Stimulated activated CD8-positive, alpha-beta memory T cell treated with anti-CD3 and anti-CD28 coated beads, Interleukin-15, amount 100 ng/mL, for 24 hours (primary cell): ENCODE data around the gene CACYBP.
A peak's percentile ranks its signal among the peaks of the same experiment; 100 is the strongest.

Experiments
- DNase-seq: peaks from one replicate; pipeline ENCODE4 v3.0.0-alpha.2; 2020; ENCODE audit warnings: low read depth

CACYBP gene

DNA sequence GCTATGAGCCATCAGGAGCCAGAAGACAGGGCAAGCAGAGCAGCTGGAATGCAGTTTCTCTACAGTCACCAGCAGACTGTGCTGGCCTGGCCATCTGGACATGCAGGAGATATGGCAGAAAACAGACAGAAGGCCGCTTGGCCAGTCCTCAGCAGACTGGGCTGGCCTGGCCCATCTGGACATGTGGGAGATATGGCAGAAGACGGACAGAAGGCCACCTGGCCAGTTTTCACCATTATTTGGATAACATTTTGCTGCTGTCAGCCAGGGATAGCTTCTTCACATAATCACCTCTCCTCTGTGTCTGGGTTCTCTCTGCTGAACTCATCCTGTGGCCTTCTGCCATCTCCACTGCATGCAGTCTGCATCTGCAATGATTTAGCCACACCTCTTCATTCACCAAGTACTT is 25.0 kb upstream of the CACYBP start:
- DNase-seq: no peak

DNA sequence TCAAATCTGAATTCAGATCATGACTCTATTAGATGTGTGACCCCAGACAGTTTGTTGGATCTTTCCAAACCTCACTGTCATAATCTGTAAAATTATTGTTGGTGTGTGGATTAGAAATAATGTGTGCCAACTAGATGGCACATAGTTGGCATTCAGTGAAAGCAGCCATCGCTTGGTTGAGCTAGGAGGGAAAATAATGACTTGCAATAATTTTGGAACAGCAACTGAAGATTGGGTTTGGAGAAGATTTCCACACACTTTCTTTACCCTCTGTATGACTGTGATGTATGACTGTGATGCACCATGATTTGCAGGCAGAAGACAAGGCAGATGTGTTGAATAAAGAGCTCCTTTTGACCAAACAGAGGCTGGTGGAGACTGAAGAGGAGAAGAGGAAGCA is 24.0 kb upstream of the CACYBP start:
- DNase-seq: no peak

DNA sequence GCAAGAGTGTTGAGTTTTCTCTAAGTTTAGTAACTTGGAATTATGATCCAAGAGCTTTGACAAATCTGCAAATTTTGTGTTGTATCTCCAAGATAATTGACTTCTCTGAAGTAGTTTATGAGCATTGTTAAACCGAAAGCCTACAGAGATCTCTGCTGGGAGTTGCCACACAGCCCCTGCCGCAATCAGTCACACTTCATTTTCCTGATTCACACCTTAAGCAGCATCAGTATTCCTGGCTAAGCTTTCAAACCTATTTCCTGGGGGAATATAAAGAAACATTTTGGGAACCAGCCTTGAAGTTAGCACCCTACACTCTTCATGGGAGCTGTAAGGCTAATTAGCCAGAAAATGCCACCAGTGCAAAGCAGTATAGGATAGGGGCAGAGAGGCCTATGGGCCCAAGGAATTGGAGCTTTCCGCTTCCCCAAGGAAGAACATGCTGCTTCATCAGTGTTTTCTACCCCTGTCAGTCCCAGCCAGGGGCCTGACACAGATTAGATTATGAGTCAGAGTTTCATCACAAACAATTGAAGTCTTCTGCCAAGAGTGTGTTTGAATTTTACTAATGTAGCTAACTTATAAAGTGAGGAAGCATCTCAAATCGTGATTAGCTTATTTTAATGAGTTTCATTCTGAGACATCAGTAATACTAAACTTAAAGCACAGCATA is 23.2 kb upstream of the CACYBP start:
- DNase-seq: no peak

GRCh38 chr1:174982971-174983689 is 16.6 kb upstream of the CACYBP start:
- DNase-seq: no peak

- DNase-seq: no peak
Observed at GRCh38 chr1:174984952-174985351, 14.8 kb upstream of the CACYBP start.

DNA sequence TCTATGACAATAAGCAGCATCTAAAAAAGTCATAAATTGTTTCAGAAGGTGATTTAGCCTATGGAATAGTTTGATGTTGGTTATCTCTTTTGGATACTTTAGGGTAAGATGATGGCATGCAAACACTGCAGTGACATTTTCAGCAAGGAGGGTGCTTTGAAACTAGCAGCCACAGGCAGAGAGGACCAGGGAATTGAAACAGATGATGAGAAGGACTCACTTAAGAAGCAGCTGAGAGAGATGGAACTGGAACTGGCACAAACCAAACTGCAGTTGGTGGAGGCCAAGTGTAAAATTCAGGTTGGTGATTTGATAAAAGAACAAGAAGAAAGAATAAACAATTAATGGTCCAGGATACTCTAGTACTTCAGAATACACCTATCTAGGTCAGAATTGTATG is 11.2 kb upstream of the CACYBP start:
- DNase-seq: no peak

GRCh38 chr1:174988986-174989385 is 10.8 kb upstream of the CACYBP start:
- DNase-seq: no peak

DNA sequence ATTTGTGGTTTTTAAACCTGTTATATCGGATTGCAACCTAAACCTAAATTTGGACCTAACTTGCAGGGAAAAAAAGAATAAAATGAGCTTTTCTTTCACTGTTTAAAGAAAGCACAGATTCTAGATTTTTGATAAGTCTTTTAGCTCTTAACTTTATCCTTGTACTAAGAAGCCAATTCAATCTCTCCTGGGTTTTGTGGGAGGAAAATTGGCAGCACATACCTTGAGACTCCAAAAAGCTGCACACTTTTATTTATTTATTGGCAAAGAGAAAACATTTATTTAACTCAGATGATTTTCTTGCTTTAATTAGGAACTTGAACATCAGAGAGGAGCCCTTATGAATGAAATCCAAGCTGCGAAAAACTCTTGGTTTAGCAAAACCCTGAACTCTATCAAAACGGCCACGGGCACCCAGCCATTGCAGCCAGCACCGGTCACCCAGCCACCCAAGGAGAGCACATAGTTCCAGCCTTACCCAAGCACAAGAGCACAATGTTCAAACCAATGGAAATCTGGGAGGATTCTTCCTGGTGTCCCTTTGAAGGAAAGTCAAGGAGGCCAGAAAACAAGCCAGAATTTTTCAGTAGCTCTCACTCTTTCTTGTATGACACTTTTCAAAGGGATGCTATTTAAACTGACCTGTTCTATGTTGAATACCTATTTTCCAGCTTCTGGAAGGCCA is 10.1 kb upstream of the CACYBP start:
- DNase-seq: no peak

GRCh38 chr1:174990382-174990999 is 9.3 kb upstream of the CACYBP start:
- no peak for DNase-seq

DNA sequence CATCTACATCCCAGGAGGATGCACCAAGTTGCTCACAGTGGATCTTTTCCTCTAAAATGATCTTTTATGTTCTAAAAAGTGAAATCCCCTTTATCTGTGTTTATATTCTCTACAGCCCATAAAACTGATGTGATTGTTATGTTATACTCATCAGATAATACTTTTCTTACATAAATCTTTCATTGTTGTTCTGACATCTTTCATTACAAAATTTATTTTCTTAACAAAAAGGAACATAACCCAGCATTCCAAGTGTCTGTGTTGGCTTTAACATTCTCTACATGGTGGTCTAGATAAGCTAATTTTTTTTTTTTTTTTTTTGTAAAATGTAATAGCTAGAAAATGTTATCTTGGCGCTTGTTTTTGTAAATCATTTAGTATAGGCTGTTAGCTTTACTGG is 8.3 kb upstream of the CACYBP start:
- no peak for DNase-seq

DNA sequence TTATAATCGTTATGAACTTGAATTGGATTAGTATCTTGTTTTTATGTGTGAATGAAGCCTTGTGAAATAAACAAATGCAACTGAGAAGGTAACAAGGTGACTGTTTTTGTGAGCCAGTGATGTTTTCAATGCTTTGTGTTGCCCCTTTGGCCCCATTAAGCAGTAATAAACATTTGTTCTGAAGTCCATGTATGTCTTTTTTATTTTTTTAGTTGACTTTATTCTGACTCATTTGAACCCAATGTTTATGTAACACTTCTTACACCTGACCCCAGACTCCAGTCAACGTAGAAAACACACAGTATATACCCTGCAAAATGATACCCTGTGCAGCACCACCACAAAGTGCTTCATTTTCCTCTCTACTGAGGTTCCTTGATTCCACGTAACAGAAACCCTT is 4.6 kb upstream of the CACYBP start:
- no peak for DNase-seq

DNA sequence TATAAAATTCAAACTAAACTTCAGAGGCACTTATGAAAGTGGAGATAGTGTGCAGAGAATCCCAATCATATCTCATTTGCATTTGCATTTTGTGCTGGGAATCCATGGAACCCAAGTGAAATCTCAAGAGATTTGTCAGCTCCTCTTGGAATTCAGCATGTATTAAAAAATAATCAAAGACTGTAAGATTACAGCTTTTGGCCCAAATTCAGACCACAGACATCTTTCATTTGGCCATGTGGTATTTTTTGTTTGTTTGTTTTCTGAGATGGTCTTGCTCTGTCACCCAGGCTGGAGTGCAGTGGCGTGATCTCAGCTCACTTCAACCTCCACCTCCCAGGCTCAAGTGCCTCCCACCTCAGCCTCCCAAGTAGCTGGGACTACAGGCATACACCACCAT is 3.8 kb upstream of the CACYBP start:
- DNase-seq: no peak

- DNase-seq: no peak
Observed at GRCh38 chr1:174996476-174996875, 3.3 kb upstream of the CACYBP start.

GRCh38 chr1:174997041-174997440 is 2.7 kb upstream of the CACYBP start:
- DNase-seq: no peak

GRCh38 chr1:174998569-174999215 is 1.1 kb upstream of the CACYBP start:
- peak; percentile 10 for DNase-seq

GRCh38 chr1:174999216-174999935 is 371 bp upstream of the CACYBP start:
- DNase-seq: peak; percentile 93

DNA sequence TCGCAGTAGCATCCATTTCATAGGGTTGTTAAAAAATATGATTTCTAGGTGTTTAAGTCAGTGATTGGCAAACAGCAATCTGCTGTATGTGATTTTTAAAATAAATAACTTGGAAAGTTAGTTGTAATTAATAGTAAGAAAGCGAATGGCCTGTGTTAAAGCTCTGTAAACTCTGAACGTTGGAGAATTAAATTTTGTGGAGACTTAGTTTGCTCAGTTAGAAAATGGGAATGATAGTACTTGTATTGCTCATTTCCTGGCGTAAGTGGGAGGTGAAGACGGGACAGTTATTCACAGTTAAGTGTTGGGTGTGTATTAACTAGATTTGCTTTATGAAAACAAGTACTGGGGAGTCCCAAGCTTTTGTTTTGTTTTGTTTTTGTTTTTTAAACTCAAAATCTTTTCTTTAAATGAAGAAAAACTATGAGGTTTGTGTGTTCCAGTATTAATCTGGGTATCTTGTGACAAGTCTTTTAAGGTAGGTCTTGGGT is 995 bp downstream of the CACYBP start:
- DNase-seq: no peak

DNA sequence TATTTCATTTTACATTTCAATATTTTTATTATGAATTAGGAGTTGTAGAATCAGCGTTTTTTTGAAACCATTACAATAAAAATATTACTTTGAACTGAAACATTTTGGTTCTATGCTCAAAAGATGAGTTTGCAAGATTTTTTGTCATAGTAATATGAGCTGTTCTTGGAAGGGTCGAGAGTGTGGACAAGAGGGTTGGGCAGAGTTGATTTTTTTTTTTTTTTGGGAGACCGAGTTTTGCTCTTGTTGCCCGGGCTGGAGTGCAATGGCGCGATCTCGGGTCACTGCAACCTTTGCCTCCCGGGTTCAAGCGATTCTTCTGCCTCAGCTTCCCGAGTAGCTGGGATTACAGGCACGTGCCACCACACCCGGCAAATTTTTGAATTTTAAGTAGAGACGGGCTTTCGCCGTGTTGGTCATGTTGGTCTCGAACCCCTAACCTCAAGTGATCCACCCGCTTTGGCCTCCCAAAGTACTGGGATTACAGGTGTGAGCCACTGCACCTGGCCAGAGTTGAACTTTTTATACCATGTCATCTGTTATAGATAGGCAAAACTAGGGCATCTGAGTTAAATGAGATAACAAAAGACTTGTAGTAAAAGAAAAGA is 3.3 kb downstream of the CACYBP start:
- no peak for DNase-seq

- no peak for DNase-seq
Observed at GRCh38 chr1:175003521-175003920, 3.8 kb downstream of the CACYBP start.

DNA sequence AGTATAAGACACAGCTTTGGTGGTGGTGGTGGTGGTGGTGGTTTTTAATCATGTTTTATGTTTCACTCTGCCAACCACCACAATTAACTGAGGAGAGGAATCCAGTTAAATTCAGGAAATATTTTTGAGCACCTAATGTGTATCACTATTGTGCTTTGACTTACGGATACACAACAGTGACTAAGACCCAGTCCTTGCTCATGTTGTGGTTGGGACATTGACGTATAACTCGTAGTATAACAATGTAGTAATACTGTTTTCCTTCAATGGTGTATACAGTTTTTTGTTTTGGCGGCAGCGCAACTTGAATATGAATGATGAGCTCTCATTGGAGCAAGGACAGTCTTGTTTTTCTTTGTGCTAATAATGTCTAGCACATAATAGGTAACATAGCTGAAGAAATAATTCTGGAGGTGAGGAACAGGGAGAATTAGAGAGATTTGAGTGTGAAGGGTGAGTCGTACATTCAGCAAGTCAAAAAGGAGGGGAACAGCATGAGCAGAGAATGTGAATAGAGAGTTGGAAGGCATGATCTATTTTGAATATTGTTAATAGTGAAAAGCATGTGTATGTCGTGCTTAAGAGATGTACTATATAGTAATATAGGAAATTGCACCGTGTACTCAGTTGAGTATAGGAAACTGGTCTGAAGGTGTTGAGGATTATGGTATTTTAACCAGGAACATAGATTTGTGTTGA is 5.5 kb downstream of the CACYBP start:
- no peak for DNase-seq
